Fibroblast of lung (primary cell): ENCODE results near the gene HEPN1.

ENCODE experiments used
- EZH2 ChIP-seq: IDR thresholded peaks from 2 replicates; pipeline ENCODE4 v1.5.1; 2012; ENCODE audit warnings: low read length, control low read depth, mild to moderate bottlenecking; ENCODE audit errors: missing control alignments
- TF ChIP-seq, protein P1 (sequence below), 2 donors: IDR thresholded peaks in 1 of 2; conservative IDR thresholded peaks in 1 of 2; 1 replicate in 1 of 2; 2 replicates in 1 of 2; pipeline ENCODE4 v1.5.1; 2011 to 2012; ENCODE audit warnings: low read length in 2 of 2, control low read depth in 1 of 2, inconsistent platforms in 1 of 2, low read depth in 1 of 2, mild to moderate bottlenecking in 1 of 2

DNA sequence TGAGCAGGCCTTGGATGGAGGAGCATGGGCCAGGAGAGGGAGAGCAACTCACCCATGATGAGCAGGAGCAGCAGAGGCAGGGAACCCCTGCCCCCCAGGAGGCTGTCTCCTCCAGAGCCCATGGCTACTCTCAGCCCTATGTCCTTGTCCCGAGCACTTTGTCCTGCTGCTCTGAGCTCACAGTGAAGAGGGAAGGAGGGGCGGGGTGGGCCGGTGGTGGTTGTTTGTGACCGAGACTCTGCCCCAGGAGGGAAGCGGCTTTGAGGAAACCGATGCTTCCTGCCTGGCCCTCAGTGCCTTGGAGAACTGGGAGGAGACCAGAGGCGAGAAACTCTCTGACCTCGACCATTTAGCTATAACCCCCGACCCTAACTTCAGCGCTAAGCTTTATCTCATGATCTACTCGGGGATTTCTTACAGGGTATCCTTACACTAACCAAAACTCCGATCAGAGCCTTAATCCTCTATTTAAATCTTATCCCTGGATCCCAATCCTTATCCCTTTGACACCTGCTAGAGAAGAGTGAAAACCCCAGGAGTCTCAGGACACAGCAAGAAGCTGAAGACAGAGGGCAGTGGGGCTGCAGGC is 21.3 kb upstream of the HEPN1 start, which contains the start of gene ROBO4:
- TF ChIP-seq, protein P1, sequence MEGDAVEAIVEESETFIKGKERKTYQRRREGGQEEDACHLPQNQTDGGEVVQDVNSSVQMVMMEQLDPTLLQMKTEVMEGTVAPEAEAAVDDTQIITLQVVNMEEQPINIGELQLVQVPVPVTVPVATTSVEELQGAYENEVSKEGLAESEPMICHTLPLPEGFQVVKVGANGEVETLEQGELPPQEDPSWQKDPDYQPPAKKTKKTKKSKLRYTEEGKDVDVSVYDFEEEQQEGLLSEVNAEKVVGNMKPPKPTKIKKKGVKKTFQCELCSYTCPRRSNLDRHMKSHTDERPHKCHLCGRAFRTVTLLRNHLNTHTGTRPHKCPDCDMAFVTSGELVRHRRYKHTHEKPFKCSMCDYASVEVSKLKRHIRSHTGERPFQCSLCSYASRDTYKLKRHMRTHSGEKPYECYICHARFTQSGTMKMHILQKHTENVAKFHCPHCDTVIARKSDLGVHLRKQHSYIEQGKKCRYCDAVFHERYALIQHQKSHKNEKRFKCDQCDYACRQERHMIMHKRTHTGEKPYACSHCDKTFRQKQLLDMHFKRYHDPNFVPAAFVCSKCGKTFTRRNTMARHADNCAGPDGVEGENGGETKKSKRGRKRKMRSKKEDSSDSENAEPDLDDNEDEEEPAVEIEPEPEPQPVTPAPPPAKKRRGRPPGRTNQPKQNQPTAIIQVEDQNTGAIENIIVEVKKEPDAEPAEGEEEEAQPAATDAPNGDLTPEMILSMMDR (conservative IDR thresholded peaks at IDR 0.05 in 1 of 2, IDR thresholded peaks at IDR 0.05 in 1 of 2; ENCODE audit: low read depth in 1 of 2, low read length in 2 of 2) = no peak
- no peak for TF ChIP-seq EZH2
